H9 (cell line): ENCODE data around the gene GABBR2. TPM values are rescaled to one million over a fixed set of nuclear protein-coding genes. Genes with fewer than 3 reads are reported as not detected.

ENCODE experiments used
- DNase-seq: peaks from one replicate; pipeline ENCODE4 v3.0.0-alpha.2; 2017
- H2AFZ ChIP-seq: one replicate; pipeline ENCODE4 v1.6.1; 2013; ENCODE audit warnings: mild to moderate bottlenecking, low read length, control low read depth, moderate library complexity
- H2AK5ac ChIP-seq: 2 replicates; pipeline ENCODE4 v1.6.1; 2013; ENCODE audit warnings: low read length, control low read depth, mixed read lengths; ENCODE audit not compliant: insufficient read length
- H2BK120ac ChIP-seq: one replicate; pipeline ENCODE4 v1.6.1; 2013; ENCODE audit warnings: low read depth, mild to moderate bottlenecking, low read length, control low read depth, inconsistent platforms; ENCODE audit not compliant: poor library complexity, severe bottlenecking
- H2BK12ac ChIP-seq: 2 replicates; pipeline ENCODE4 v1.6.1; 2013; ENCODE audit warnings: low read length, control low read depth, mixed read lengths, low read depth; ENCODE audit not compliant: insufficient read length
- H2BK15ac ChIP-seq: 2 replicates; pipeline ENCODE4 v1.6.1; 2013; ENCODE audit warnings: low read depth, low read length, control low read depth
- H2BK20ac ChIP-seq: one replicate; pipeline ENCODE4 v1.6.1; 2013; ENCODE audit warnings: low read depth, mild to moderate bottlenecking, low read length, control low read depth, inconsistent platforms; ENCODE audit not compliant: poor library complexity, severe bottlenecking
- H2BK5ac ChIP-seq: 2 replicates; pipeline ENCODE4 v1.6.1; 2013; ENCODE audit warnings: low read length, control low read depth, mixed read lengths; ENCODE audit not compliant: insufficient read length
- H3K14ac ChIP-seq: 2 replicates; pipeline ENCODE4 v1.6.1; 2013; ENCODE audit warnings: low read length, control low read depth; ENCODE audit not compliant: insufficient read depth
- H3K18ac ChIP-seq: 2 replicates; pipeline ENCODE4 v1.6.1; 2013; ENCODE audit warnings: low read depth, mild to moderate bottlenecking, mixed read lengths, low read length, control low read depth; ENCODE audit not compliant: insufficient read length
- H3K23ac ChIP-seq: 2 replicates; pipeline ENCODE4 v1.6.1; 2013; ENCODE audit warnings: low read length, control low read depth, mixed read lengths, low read depth; ENCODE audit not compliant: insufficient read length
- H3K23me2 ChIP-seq: 2 replicates; pipeline ENCODE4 v1.6.1; 2013; ENCODE audit warnings: low read depth, mild to moderate bottlenecking, mixed read lengths, low read length, control low read depth; ENCODE audit not compliant: insufficient read length, poor library complexity, severe bottlenecking
- H3K27ac ChIP-seq: 2 replicates; pipeline ENCODE4 v1.5.1; 2013; ENCODE audit warnings: low read length, control low read depth, mixed read lengths, low read depth; ENCODE audit not compliant: insufficient read length
- H3K27me3 ChIP-seq: 2 replicates; pipeline ENCODE4 v1.6.1; 2013; ENCODE audit warnings: low read length, control low read depth, inconsistent platforms; ENCODE audit not compliant: insufficient read depth
- H3K4ac ChIP-seq: 2 replicates; pipeline ENCODE4 v1.6.1; 2013; ENCODE audit warnings: low read depth, mild to moderate bottlenecking, control low read depth, inconsistent platforms, low read length, moderate library complexity
- H3K4me1 ChIP-seq: 2 replicates; pipeline ENCODE4 v1.6.1; 2013; ENCODE audit warnings: low read length, control low read depth, inconsistent platforms; ENCODE audit not compliant: insufficient read depth
- H3K4me2 ChIP-seq: 2 replicates; pipeline ENCODE4 v1.6.1; 2013; ENCODE audit warnings: low read length, control low read depth, mixed read lengths; ENCODE audit not compliant: insufficient read length, insufficient read depth
- H3K56ac ChIP-seq: 2 replicates; pipeline ENCODE4 v1.6.1; 2013; ENCODE audit warnings: low read depth, mild to moderate bottlenecking, mixed read lengths, low read length, control low read depth; ENCODE audit not compliant: insufficient read length
- H3K79me1 ChIP-seq: 2 replicates; pipeline ENCODE4 v1.6.1; 2013; ENCODE audit warnings: low read depth, mild to moderate bottlenecking, moderate library complexity, low read length, control low read depth, inconsistent platforms; ENCODE audit not compliant: insufficient read depth, poor library complexity, severe bottlenecking
- H3K79me2 ChIP-seq: 2 replicates; pipeline ENCODE4 v1.6.1; 2013; ENCODE audit warnings: low read length, control low read depth, inconsistent platforms; ENCODE audit not compliant: insufficient read depth
- H3K9ac ChIP-seq: 2 replicates; pipeline ENCODE4 v1.6.1; 2013; ENCODE audit warnings: low read length, control low read depth, mixed read lengths; ENCODE audit not compliant: insufficient read length; ENCODE audit errors: extremely low read depth
- H3K9me3 ChIP-seq: one replicate; pipeline ENCODE4 v1.6.1; 2013; ENCODE audit warnings: low read depth, low read length, inconsistent platforms; ENCODE audit not compliant: control insufficient read depth
- H3T11ph ChIP-seq: one replicate; pipeline ENCODE4 v1.6.1; 2013; ENCODE audit warnings: mild to moderate bottlenecking, low read length, control low read depth, inconsistent platforms
- H4K20me1 ChIP-seq: one replicate; pipeline ENCODE4 v1.6.1; 2013; ENCODE audit not compliant: control insufficient read depth, insufficient read length, insufficient read depth
- H4K5ac ChIP-seq: 2 replicates; pipeline ENCODE4 v1.6.1; 2013; ENCODE audit warnings: low read depth, mild to moderate bottlenecking, mixed read lengths, low read length, control low read depth; ENCODE audit not compliant: insufficient read length
- H4K8ac ChIP-seq: replicated peaks from 2 replicates; pipeline ENCODE4 v1.6.1; 2013; ENCODE audit warnings: low read length, control low read depth, mixed read lengths, low read depth; ENCODE audit not compliant: insufficient read length
- H4K91ac ChIP-seq: 2 replicates; pipeline ENCODE4 v1.6.1; 2013; ENCODE audit warnings: low read depth, mild to moderate bottlenecking, moderate library complexity, mixed read lengths, low read length, control low read depth; ENCODE audit not compliant: insufficient read length
- H3K27ac Mint-ChIP-seq, 3 experiments: 2 replicates in 2 of 3; 3 replicates in 1 of 3; pipeline ENCODE4 v1.8.0; 2020 to 2021; ENCODE audit warnings: mixed read lengths in 3 of 3, mild to moderate bottlenecking in 1 of 3, moderate library complexity in 1 of 3
- H3K27me3 Mint-ChIP-seq: 2 replicates; pipeline ENCODE4 v1.8.0; 2021; ENCODE audit warnings: low read depth, mild to moderate bottlenecking, moderate library complexity, mixed read lengths
- H3K36me3 Mint-ChIP-seq, 3 experiments: 2 replicates in 2 of 3; 3 replicates in 1 of 3; pipeline ENCODE4 v1.8.0; 2020 to 2021; ENCODE audit warnings: low read depth in 3 of 3, mixed read lengths in 3 of 3; ENCODE audit not compliant: insufficient read depth in 1 of 3
- H3K4me1 Mint-ChIP-seq, 2 experiments: 2 replicates each; pipeline ENCODE4 v1.8.0; 2020; ENCODE audit warnings: mixed read lengths in 2 of 2
- H3K4me3 Mint-ChIP-seq, 2 experiments: 2 replicates in 1 of 2; 3 replicates in 1 of 2; pipeline ENCODE4 v1.8.0; 2020 to 2021; ENCODE audit warnings: mild to moderate bottlenecking in 2 of 2, mixed read lengths in 2 of 2, moderate library complexity in 1 of 2
- H3K9me3 Mint-ChIP-seq, 2 experiments: 2 replicates in 1 of 2; 3 replicates in 1 of 2; pipeline ENCODE4 v1.8.0; 2020; ENCODE audit warnings: mild to moderate bottlenecking in 2 of 2, mixed read lengths in 2 of 2, moderate library complexity in 1 of 2
- WGBS: extraction: QIAGEN DNeasy Blood & Tissue Kit; methylation state at CpG from one replicate; pipeline ENCODE4 v1.1.7; 2013; ENCODE audit warnings: missing lambda C conversion rate, low lambda C conversion rate, mixed read lengths; ENCODE audit not compliant: insufficient read length; ENCODE audit errors: extremely low coverage; 5-methylcytosine and 5-hydroxymethylcytosine counted together
- total RNA-seq: library from RNA; stranded (reverse); gene quantifications from 2 replicates; pipeline ENCODE4 v1.2.1, GENCODE V29; 2021
- TF ChIP-seq, protein P1 (sequence below): fragments of 200-600 bp; sonication (generic); conservative IDR thresholded peaks from 3 replicates; pipeline ENCODE4 v1.8.0; 2021; ENCODE audit warnings: antibody characterized with exemption, mild to moderate bottlenecking

The GABBR2 gene
- total RNA-seq, 1 experiment from 2014 or later: 0.66 TPM

DNA sequence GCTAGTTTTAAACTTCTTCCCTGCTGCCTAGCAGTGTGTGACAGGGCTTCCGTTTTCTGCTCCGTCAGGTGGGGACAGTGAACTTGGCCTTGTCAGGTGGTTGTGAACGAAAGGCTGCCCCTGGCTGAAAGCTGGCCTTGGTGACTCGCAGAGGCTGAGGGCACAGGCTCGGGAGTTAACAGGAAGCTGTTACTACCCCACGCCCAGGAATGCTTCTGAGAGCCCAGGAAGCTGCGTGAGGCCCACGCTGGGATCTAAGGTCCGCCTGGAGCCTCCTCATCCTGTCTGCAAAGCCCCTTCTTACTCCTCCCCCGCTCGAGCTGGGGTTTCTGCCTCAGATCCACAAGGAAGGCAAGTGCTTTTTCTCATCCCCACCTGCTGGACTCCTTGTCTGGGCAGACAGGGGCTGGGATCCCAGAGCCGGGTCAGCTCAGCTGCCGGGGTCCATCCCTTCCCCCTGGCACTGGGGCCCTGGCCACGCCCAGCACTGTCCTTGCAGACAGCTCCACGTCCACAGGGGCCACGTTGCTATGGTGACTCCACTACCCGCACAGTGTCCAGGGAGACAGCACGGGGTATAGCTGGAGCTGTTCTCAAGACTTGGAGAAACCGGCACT is 328.6 kb downstream of the GABBR2 start:
- Histone ChIP-seq H3K27ac (no peak overlapping the region), H3K9me3 (no peaks in the 10 kb centered on the region), H2AFZ (no peak overlapping the region), H3K79me1 (no peaks in the 10 kb centered on the region), H3K23ac (no peak overlapping the region), H3T11ph (no peak overlapping the region), H3K23me2 (no peaks in the 10 kb centered on the region), H4K91ac (no peak overlapping the region), H3K14ac (no peak overlapping the region), H2BK12ac (no peak overlapping the region), H4K8ac (no peak overlapping the region), H3K27me3 (no peaks in the 10 kb centered on the region), H3K18ac (no peak overlapping the region), H2BK15ac (no peak overlapping the region), H2BK120ac (no peak overlapping the region), H3K79me2 (no peaks in the 10 kb centered on the region), H3K4me1 (no peaks in the 10 kb centered on the region), H4K5ac (no peak overlapping the region), H2BK20ac (no peak overlapping the region), H3K56ac (no peak overlapping the region), H4K20me1 (no peaks in the 10 kb centered on the region), H3K4ac (no peak overlapping the region), H3K9ac (no peak overlapping the region), H3K4me2 (no peak overlapping the region), H2AK5ac (no peak overlapping the region), H2BK5ac (no peak overlapping the region)
- Mint-ChIP-seq H3K9me3 (no peaks in the 10 kb centered on the region), H3K4me3 (no peak overlapping the region), H3K4me1 (peaks cover 10 to 12% of the 10 kb centered on the region in 2 experiments), H3K36me3 (no peaks in the 10 kb centered on the region), H3K27ac (peak overlapping the region in 2 of 3 experiments; percentile 28 to 55; a peak in 1 of 7 replicates), H3K27me3 (no peaks in the 10 kb centered on the region)
- TF ChIP-seq, protein P1, sequence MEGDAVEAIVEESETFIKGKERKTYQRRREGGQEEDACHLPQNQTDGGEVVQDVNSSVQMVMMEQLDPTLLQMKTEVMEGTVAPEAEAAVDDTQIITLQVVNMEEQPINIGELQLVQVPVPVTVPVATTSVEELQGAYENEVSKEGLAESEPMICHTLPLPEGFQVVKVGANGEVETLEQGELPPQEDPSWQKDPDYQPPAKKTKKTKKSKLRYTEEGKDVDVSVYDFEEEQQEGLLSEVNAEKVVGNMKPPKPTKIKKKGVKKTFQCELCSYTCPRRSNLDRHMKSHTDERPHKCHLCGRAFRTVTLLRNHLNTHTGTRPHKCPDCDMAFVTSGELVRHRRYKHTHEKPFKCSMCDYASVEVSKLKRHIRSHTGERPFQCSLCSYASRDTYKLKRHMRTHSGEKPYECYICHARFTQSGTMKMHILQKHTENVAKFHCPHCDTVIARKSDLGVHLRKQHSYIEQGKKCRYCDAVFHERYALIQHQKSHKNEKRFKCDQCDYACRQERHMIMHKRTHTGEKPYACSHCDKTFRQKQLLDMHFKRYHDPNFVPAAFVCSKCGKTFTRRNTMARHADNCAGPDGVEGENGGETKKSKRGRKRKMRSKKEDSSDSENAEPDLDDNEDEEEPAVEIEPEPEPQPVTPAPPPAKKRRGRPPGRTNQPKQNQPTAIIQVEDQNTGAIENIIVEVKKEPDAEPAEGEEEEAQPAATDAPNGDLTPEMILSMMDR: no peak
- peak; percentile 62 for DNase-seq
- WGBS: no CpG with 5 or more reads among the region's 19 CpGs
